TTC549 (cell line): ENCODE data around the gene ZNF791.
"Not testable (repeated sequence)": the region's sequence is repeated elsewhere in the genome, so short reads cannot be mapped to it uniquely, and the experiment has no call there.

Experiments used
- FAIRE-seq: peaks from 2 replicates; lab custom pipeline; 2012; peaks lifted over from hg19 to GRCh38; lab: Jason Lieb, UNC

The ZNF791 gene

GRCh38 chr19:12636631-12637030 lies 25.9 kb downstream of the ZNF791 start:
- no peak for FAIRE-seq

GRCh38 chr19:12638611-12639182 lies 28.0 kb downstream of the ZNF791 start:
- no peak for FAIRE-seq

GRCh38 chr19:12639901-12640613 lies 29.3 kb downstream of the ZNF791 start:
- no peak for FAIRE-seq

- no peak for FAIRE-seq
Measured at GRCh38 chr19:12641456-12641855, 30.7 kb downstream of the ZNF791 start.

GRCh38 chr19:12642506-12642905 lies 31.8 kb downstream of the ZNF791 start:
- FAIRE-seq: no peak

GRCh38 chr19:12643716-12644115 lies 33.0 kb downstream of the ZNF791 start:
- FAIRE-seq: not testable (repeated sequence)

- no peak for FAIRE-seq
Measured at GRCh38 chr19:12646551-12646950, 35.8 kb downstream of the ZNF791 start.

GRCh38 chr19:12647047-12647446 lies 36.3 kb downstream of the ZNF791 start:
- no peak for FAIRE-seq

- no peak for FAIRE-seq
Measured at GRCh38 chr19:12647490-12648071, 36.9 kb downstream of the ZNF791 start.

- FAIRE-seq: no peak
Measured at GRCh38 chr19:12648088-12648487, 37.4 kb downstream of the ZNF791 start.

- no peak for FAIRE-seq
Measured at GRCh38 chr19:12649941-12650340, 39.2 kb downstream of the ZNF791 start.

- no peak for FAIRE-seq
Measured at GRCh38 chr19:12652219-12652618, 41.5 kb downstream of the ZNF791 start.

- FAIRE-seq: no peak
Measured at GRCh38 chr19:12655546-12655945, 44.8 kb downstream of the ZNF791 start.

- no peak for FAIRE-seq
Measured at GRCh38 chr19:12656899-12657571, 46.3 kb downstream of the ZNF791 start.

GRCh38 chr19:12657966-12658365 lies 47.2 kb downstream of the ZNF791 start:
- FAIRE-seq: no peak

GRCh38 chr19:12660980-12661379 lies 50.3 kb downstream of the ZNF791 start:
- FAIRE-seq: no peak

- FAIRE-seq: no peak
Measured at GRCh38 chr19:12664406-12665280, 53.9 kb downstream of the ZNF791 start.

GRCh38 chr19:12665281-12665573 lies 54.5 kb downstream of the ZNF791 start:
- no peak for FAIRE-seq

- FAIRE-seq: no peak
Measured at GRCh38 chr19:12665671-12666264, 55.0 kb downstream of the ZNF791 start.

GRCh38 chr19:12666265-12667048 lies 55.7 kb downstream of the ZNF791 start, which contains the start of the genes MAN2B1 and WDR83:
Gene MAN2B1 (minus strand): TSS chr19:12666742. CDS start chr19:12666701, 41 bp downstream.
Gene WDR83 (plus strand): TSS chr19:12666807. CDS start chr19:12669791, 2,984 bp downstream.
- no peak for FAIRE-seq

GRCh38 chr19:12667731-12668302 lies 57.1 kb downstream of the ZNF791 start:
- no peak for FAIRE-seq
